22Rv1 (cell line): ENCODE measurements around the gene ARHGAP26.
"Not testable (repeated sequence)": the region's sequence is repeated elsewhere in the genome, so short reads cannot be mapped to it uniquely, and the experiment has no call there.

Experiments used
- H3K27ac ChIP-seq: fragments of 450-650 bp; 2 replicates; pipeline ENCODE4 v1.5.1; 2017
- CTCF ChIP-seq: fragments of 450-650 bp; IDR thresholded peaks from 2 replicates; pipeline ENCODE4 v1.5.1; 2017; ENCODE audit warnings: mild to moderate bottlenecking
- ZFX ChIP-seq: fragments of 450-650 bp; IDR thresholded peaks from 2 replicates; pipeline ENCODE4 v1.6.1; 2017; ENCODE audit warnings: antibody characterized with exemption, borderline replicate concordance

Gene ARHGAP26

DNA sequence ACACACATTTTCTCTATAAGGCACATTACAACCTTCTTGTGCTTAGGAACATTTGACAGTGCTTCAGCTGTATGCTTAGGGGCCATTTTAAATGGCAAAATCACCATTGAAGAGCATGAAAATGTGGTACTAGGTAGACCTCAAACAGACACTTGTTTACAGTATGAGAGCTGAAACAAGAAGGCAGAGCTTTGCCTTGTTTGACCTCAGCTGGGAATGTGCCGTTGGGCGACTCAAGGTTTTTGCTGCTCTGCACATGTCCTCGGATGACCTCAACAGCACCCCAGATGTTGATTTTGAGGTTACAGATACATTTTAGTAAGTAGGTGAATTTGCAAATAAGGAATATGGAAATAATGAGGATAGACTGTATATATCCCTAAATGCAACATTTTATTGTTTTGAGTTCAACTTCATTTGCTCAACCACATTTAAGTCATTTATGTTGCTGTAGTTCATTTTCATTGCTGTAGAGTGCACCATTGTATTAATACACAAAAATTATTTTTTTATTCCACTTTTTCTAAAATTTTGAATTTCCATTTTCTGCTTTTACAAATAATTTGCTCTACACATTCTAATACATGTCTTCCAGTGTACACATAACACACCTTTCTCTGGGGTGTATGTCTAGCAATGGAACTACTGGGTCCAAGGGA is 426.6 kb downstream of the ARHGAP26 start:
- H3K27ac ChIP-seq, result no peak overlapping the region
- TF ChIP-seq CTCF, result no peak
- no peak for TF ChIP-seq ZFX

DNA sequence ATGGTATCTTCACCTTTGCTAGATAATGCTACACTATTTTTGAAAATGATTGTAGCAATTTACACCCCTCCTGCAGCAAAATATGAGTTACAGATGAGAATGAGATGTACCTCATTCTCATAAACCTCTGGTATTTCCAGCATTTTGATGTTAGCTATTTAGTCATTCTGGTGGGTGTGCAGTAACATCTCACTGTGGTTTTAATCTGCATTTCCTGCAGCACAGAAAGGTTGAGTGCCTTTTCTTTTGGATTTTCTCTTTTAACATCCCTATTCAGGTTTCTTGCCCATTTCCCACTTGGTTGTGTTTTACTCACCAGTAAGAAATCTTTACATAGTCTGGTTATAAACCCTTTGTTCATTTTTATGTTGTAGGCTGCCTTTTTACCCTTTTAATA is 427.1 kb downstream of the ARHGAP26 start:
- TF ChIP-seq CTCF, result no peak
- TF ChIP-seq ZFX, result no peak
- H3K27ac ChIP-seq, result no peak overlapping the region

DNA sequence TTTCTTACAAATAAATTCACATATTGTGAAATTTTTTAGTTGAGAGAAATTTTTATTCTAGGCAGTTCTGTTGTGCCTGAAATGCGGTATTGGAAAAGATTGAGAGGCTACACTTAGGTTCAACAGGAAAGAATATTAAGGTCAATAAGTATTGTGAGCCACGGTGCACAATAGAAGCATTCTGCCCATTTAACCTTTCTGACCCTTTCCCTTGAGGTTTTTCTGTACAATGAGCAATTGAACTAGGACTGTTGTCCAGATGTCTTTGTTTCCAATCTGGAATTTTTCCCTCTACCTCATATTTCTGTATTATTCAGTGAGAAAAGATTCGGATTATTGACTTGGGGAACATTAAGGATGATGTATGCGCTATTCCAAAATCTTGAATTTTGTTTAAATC is 428.2 kb downstream of the ARHGAP26 start:
- no peak for TF ChIP-seq ZFX
- no peak for TF ChIP-seq CTCF
- H3K27ac ChIP-seq, result no peak overlapping the region

DNA sequence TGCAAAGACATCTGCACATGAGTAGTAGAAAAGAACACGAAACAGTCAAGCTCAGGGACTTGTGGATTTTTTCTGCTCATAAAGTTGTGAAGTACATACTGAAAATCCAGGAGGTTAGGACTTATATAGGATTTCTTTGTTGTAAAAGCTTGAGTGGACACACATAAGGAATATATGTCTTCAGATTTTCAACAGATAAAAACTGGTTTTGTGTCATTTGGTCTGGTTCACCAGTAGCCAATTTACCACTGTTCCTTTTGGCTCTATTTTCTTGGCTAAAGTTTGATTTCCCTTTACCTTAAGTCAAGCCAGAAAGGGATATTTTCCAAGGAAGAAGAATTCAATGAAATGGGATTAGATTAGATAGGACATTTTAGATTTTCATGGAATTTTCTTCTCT is 429.0 kb downstream of the ARHGAP26 start:
- no peak overlapping the region for H3K27ac ChIP-seq
- TF ChIP-seq CTCF (no peak), ZFX (no peak)

- no peak for TF ChIP-seq ZFX
Measured at GRCh38 chr5:143199843-143200242, 429.7 kb downstream of the ARHGAP26 start.

DNA sequence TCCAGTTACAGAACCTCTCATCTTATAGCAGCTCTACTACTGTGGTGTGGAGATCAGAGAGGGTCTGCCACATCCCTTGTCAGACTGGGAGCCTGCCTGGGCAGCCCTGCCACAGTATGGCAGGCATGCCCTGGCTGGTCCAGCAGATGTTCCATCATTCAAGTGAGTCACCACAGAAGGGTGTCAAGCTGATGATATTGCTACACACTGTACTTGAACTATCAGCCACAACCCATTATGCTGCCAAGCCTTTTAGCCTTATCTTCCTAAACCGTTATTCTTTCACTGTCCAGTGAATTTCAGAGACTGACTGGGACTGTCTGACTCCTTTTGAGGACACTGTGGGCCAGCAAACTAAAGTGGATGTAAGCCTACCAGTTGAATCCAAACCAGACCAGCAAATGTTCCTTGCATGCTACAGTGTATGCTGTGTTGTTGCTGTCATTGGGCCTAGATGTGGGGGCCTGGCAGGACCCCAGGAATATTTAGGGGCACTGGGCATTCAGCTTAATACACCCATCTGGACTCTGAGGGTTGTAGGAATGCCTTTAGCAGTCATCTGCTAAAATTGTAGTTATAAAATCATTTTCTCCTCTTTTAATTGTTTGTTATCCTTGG is 430.7 kb downstream of the ARHGAP26 start:
- TF ChIP-seq ZFX (no peak), CTCF (no peak)
- no peak overlapping the region for H3K27ac ChIP-seq

More at GRCh38 chr5:143199843-143200242, 429.7 kb downstream of the ARHGAP26 start:
- no peak overlapping the region for H3K27ac ChIP-seq

GRCh38 chr5:143201589-143201988 is 431.4 kb downstream of the ARHGAP26 start:
- TF ChIP-seq ZFX (no peak), CTCF (no peak)
- no peak overlapping the region for H3K27ac ChIP-seq

DNA sequence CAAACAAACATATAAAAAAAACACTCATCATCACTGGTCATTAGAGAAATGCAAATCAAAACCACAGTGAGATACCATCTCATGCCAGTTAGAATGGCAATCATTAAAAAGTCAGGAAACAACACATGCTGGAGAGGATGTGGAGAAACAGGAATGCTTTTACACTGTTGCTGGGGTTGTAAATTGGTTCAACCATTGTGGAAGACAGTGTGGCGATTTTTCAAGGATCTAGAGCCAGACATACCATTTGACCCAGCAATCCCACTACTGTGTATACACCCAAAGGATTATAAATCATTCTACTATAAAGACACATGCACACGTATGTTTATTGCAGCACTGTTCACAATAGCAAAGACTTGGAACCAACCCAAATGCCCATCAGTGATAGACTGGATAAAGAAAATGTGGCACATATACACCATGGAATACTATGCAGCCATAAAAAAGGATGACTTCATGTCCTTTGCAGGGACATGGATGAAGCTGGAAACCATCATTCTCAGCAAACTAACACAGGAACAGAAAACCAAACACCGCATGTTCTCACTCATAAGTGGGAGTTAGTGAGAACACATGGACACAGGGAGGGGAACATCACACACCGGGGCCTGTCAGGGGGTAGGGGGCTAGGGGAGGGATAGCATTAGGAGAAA is 433.3 kb downstream of the ARHGAP26 start:
- not testable (repeated sequence) for H3K27ac ChIP-seq
